HCT116 (cell line): ENCODE measurements around the gene RTN4RL1. TPM values are rescaled to one million over a fixed set of nuclear protein-coding genes. Genes with fewer than 3 reads are reported as not detected.
A peak's percentile ranks its signal among the peaks of the same experiment; 100 is the strongest.

Experiments used
- ATAC-seq: fragments of 200-7000 bp; cut with Tn5 transposase; 2 replicates; pipeline ENCODE4 v1.9.1; 2020; ENCODE audit warnings: mild to moderate bottlenecking, moderate library complexity
- BruUV-seq: library from RNA; stranded (reverse); fragments of 400-500 nt; replicated peaks from 2 replicates; lab custom pipeline; 2021; lab: Mats Ljungman, UMichigan
- CTCF ChIA-PET: fragments of 300-600 bp; sonication (Branson Sonifier 250); formaldehyde crosslinking; loops from one replicate; lab custom pipeline; 2021; ENCODE audit warnings: antibody characterized with exemption; lab: Charles Lee
- POLR2A ChIA-PET: fragments of 300-600, 350-600 bp; sonication (Branson Sonifier 250); formaldehyde crosslinking; loops from one replicate; lab custom pipeline; 2021; ENCODE audit warnings: antibody characterized with exemption; lab: Charles Lee
- RAD21 ChIA-PET, 2 experiments: fragments of 300-600 bp; sonication (Branson Sonifier 250); formaldehyde crosslinking; loops; one replicate each; lab custom pipeline; 2023; ENCODE audit warnings: low total read pairs in 2 of 2; ENCODE audit not compliant: uncharacterized antibody in 2 of 2, unreplicated experiment in 2 of 2, low non-redundant PET in 1 of 2; lab: Charles Lee
- DNase-seq: peaks from one replicate; pipeline ENCODE4 v3.0.0-alpha.2; 2010; ENCODE audit warnings: low read depth, low spot score
- H2AFZ ChIP-seq: fragments of 200-600 bp; shearing (Covaris generic), sonication (generic); 2 replicates; pipeline ENCODE4 v1.6.1; 2017; ENCODE audit warnings: low read depth, mixed run types, mixed read lengths, antibody characterized with exemption, low read length; ENCODE audit not compliant: poor library complexity, severe bottlenecking
- H3K27ac ChIP-seq: 2 replicates; pipeline ENCODE4 v1.5.1; 2012; ENCODE audit warnings: low read depth, low read length
- H3K27me3 ChIP-seq: fragments of 200-600 bp; sonication (generic); 2 replicates; pipeline ENCODE4 v1.6.1; 2016; ENCODE audit warnings: mixed run types, low read length, mixed read lengths; ENCODE audit not compliant: insufficient read depth
- H3K36me3 ChIP-seq, 2 experiments: fragments of 200-500 bp in 1 of 2; fragments of 200-600 bp in 1 of 2; sonication (Bioruptor generic) in 1 of 2; sonication (generic) in 1 of 2; 2 replicates each; pipeline versions ENCODE4 v1.5.1 to v1.6.1; 2014 to 2016; ENCODE audit warnings: low read length in 2 of 2, inconsistent platforms in 1 of 2, mixed read lengths in 1 of 2, mixed run types in 1 of 2; ENCODE audit not compliant: insufficient read depth in 2 of 2, control insufficient read depth in 1 of 2
- H3K4me1 ChIP-seq, 2 experiments: fragments of 200-600 bp in 1 of 2; sonication (generic) in 1 of 2; 2 replicates each; pipeline versions ENCODE4 v1.5.1 to v1.6.1; 2012 to 2017; ENCODE audit warnings: low read length in 2 of 2, inconsistent platforms in 1 of 2, mild to moderate bottlenecking in 1 of 2, mixed read lengths in 1 of 2, mixed run types in 1 of 2, moderate library complexity in 1 of 2; ENCODE audit not compliant: insufficient read depth in 2 of 2, control insufficient read depth in 1 of 2
- H3K4me2 ChIP-seq: fragments of 200-600 bp; sonication (generic); 2 replicates; pipeline ENCODE4 v1.6.1; 2017; ENCODE audit warnings: mixed run types, low read length, mixed read lengths
- H3K4me3 ChIP-seq, 2 experiments: fragments of 200-600 bp in 1 of 2; sonication (generic) in 1 of 2; replicated peaks in 1 of 2; 2 replicates each; pipeline ENCODE4 v1.5.1; 2011 to 2016; ENCODE audit warnings: low read length in 2 of 2, control low read depth in 1 of 2, low read depth in 1 of 2, mild to moderate bottlenecking in 1 of 2, mixed read lengths in 1 of 2, mixed run types in 1 of 2
- H3K79me2 ChIP-seq: fragments of 200-600 bp; sonication (generic); 2 replicates; pipeline ENCODE4 v1.6.1; 2017; ENCODE audit warnings: mild to moderate bottlenecking, mixed run types, low read length, moderate library complexity, mixed read lengths; ENCODE audit not compliant: insufficient read depth
- H3K9ac ChIP-seq: fragments of 200-600 bp; sonication (generic); 2 replicates; pipeline ENCODE4 v1.6.1; 2016; ENCODE audit warnings: low read length, mixed read lengths
- H3K9me2 ChIP-seq: fragments of 200-600 bp; sonication (generic), shearing (Covaris generic); 2 replicates; pipeline ENCODE4 v1.6.1; 2017; ENCODE audit warnings: mixed run types, mild to moderate bottlenecking, moderate library complexity; ENCODE audit not compliant: insufficient read depth
- H3K9me3 ChIP-seq, 2 experiments: fragments of 200-500 bp in 1 of 2; fragments of 200-600 bp in 1 of 2; sonication (Bioruptor generic) in 1 of 2; sonication (generic) in 1 of 2; 2 replicates each; pipeline ENCODE4 v1.6.1; 2014 to 2017; ENCODE audit warnings: low read length in 2 of 2, mixed read lengths in 2 of 2, inconsistent platforms in 1 of 2, low read depth in 1 of 2, mild to moderate bottlenecking in 1 of 2, mixed run types in 1 of 2, moderate library complexity in 1 of 2; ENCODE audit not compliant: control insufficient read depth in 1 of 2, insufficient read depth in 1 of 2
- H4K20me1 ChIP-seq: fragments of 200-600 bp; sonication (generic), shearing (Covaris generic); 2 replicates; pipeline ENCODE4 v1.6.1; 2017; ENCODE audit warnings: mixed run types, mild to moderate bottlenecking, moderate library complexity; ENCODE audit not compliant: insufficient read depth
- CBX3 ChIP-seq: IDR thresholded peaks from 2 replicates; pipeline ENCODE4 v1.6.1; 2012; ENCODE audit warnings: low read depth
- EZH2 ChIP-seq: fragments of 200-600 bp; sonication (generic); IDR thresholded peaks from 2 replicates; pipeline ENCODE4 v1.6.1; 2017; ENCODE audit warnings: antibody characterized with exemption, mixed run types
- EZH2phosphoT487 ChIP-seq: fragments of 200-600 bp; IDR thresholded peaks from 2 replicates; pipeline ENCODE4 v1.6.1; 2018; ENCODE audit warnings: antibody characterized with exemption, borderline replicate concordance
- FOSL1 ChIP-seq: IDR thresholded peaks from 2 replicates; pipeline ENCODE4 v1.6.1; 2012; ENCODE audit warnings: low read depth
- JUND ChIP-seq: IDR thresholded peaks from 2 replicates; pipeline ENCODE4 v1.6.1; 2012
- MAX ChIP-seq: IDR thresholded peaks from 2 replicates; pipeline ENCODE4 v1.6.1; 2012
- RAD21 ChIP-seq: IDR thresholded peaks from 2 replicates; pipeline ENCODE4 v1.6.1; 2012; ENCODE audit warnings: low read depth, mild to moderate bottlenecking
- ZFX ChIP-seq: fragments of 450-650 bp; IDR thresholded peaks from 2 replicates; pipeline ENCODE4 v1.6.1; 2017
- intact Hi-C: fragments of 100-400 bp; cut with micrococcal nuclease; formaldehyde crosslinking; loops from 2 replicates; pipeline ENCODE4 v1.10.0; 2022
- total RNA-seq: library from RNA; stranded (reverse); gene quantifications from one replicate; pipeline ENCODE4 v1.2.1, GENCODE V29; 2021; ENCODE audit not compliant: unreplicated experiment

The RTN4RL1 gene
- total RNA-seq, 1 experiment from 2014 or later: 3.7 TPM

GRCh38 chr17:2024572-2025219, 438 bp downstream of the RTN4RL1 start:
- no peak for DNase-seq
- Histone ChIP-seq H3K9me3 (no peaks in the 10 kb centered on the region), H3K9me2 (no peaks in the 10 kb centered on the region), H3K36me3 (no peaks in the 10 kb centered on the region), H3K79me2 (no peaks in the 10 kb centered on the region), H3K4me3 (peak overlapping the region; percentile 58 to 63), H3K4me2 (peak overlapping the region; percentile 92), H3K27me3 (no peaks in the 10 kb centered on the region), H2AFZ (no peak overlapping the region), H3K9ac (peak overlapping the region; percentile 63), H3K27ac (peak overlapping the region; percentile 20; the same call in 1 of the 2 replicates), H3K4me1 (peaks cover 11 to 29% of the 10 kb centered on the region in 2 experiments; a peak in 3 of 4 replicates), H4K20me1 (no peaks in the 10 kb centered on the region)
- CTCF ChIA-PET: interaction anchor here (0.5 to 3.9 kb wide), 10 partner anchors 18 to 407 kb away, joined by 3 to 76 read pairs (median 4); partner anchors contain the start of gene RILP
- peak; percentile 12 for ATAC-seq
- intact Hi-C loops: loop anchor here (1.0 kb wide), 1 partner anchor 116 kb away; no protein-coding TSS in a partner anchor
- POLR2A ChIA-PET: interaction anchor here (1.5 kb wide), 1 partner anchor 13 kb away, joined by 3 read pairs; no protein-coding TSS in a partner anchor
- no TSS peak for BruUV-seq
- RAD21 ChIA-PET: interaction anchor here (0.6 to 2.7 kb wide), 4 partner anchors 108 to 155 kb away, joined by 3 to 14 read pairs (median 4); no protein-coding TSS in a partner anchor
- 0 out of 2 replicates have a peak, but pooled peaks have one; percentile 23 for TF ChIP-seq MAX
- no peak for TF ChIP-seq CBX3
- peak; percentile 31; the same call in 1 of the 2 replicates for TF ChIP-seq ZFX

GRCh38 chr17:2023692-2024571, 1.2 kb downstream of the RTN4RL1 start:
- peak; percentile 59 for DNase-seq
- ChIA-PET CTCF (interaction anchor here (1.3 to 3.9 kb wide), 3 partner anchors 114 to 375 kb away, joined by 4 to 76 read pairs (median 4); partner anchors contain the start of gene RILP), RAD21 (interaction anchor here (1.7 to 2.7 kb wide), 2 partner anchors 115 kb away, joined by 6 to 14 read pairs; no protein-coding TSS in a partner anchor), POLR2A (interaction anchor here (0.6 to 1.5 kb wide), 3 partner anchors 13 to 951 kb away, joined by 3 to 5 read pairs (median 4); no protein-coding TSS in a partner anchor)
- Histone ChIP-seq H3K4me3 (peak overlapping the region; percentile 58 to 63), H3K79me2 (no peaks in the 10 kb centered on the region), H3K9me2 (no peaks in the 10 kb centered on the region), H2AFZ (no peak overlapping the region), H3K27ac (no peak overlapping the region; the same call in 1 of the 2 replicates), H3K9me3 (no peaks in the 10 kb centered on the region), H3K4me1 (peaks cover 7 to 26% of the 10 kb centered on the region in 2 experiments; a peak in 3 of 4 replicates), H3K36me3 (no peaks in the 10 kb centered on the region), H3K27me3 (no peaks in the 10 kb centered on the region), H3K4me2 (peak overlapping the region; percentile 92), H3K9ac (peak overlapping the region; percentile 63), H4K20me1 (no peaks in the 10 kb centered on the region)
- ATAC-seq: peak; percentile 30
- intact Hi-C loops: no loop called here
- BruUV-seq: no TSS peak
- TF ChIP-seq RAD21 (no peak), CBX3 (no peak), EZH2 (no peak), MAX (0 out of 2 replicates have a peak, but pooled peaks have one; percentile 48), EZH2phosphoT487 (no peak), JUND (no peak), ZFX (peak; percentile 22; the same call in 1 of the 2 replicates), FOSL1 (no peak)
